HEK293 (cell line): ENCODE results near the gene OR1J4.

Experiments used
- CTCF ChIA-PET: fragments of 350-600 bp; formaldehyde crosslinking; extraction: SDS; loops from one replicate; lab custom pipeline; 2021; ENCODE audit warnings: antibody characterized with exemption; lab: Yijun Ruan, JAX
- POLR2A ChIA-PET: fragments of 300-600 bp; formaldehyde crosslinking; extraction: SDS; loops from one replicate; lab custom pipeline; 2020; ENCODE audit warnings: antibody characterized with exemption, inconsistent platforms; lab: Yijun Ruan, JAX
- H3K27ac ChIP-seq: fragments of 200-500 bp; sonication (Bioruptor generic); 2 replicates; pipeline ENCODE4 v1.5.1; 2014; ENCODE audit warnings: low read depth, low read length, control low read depth, inconsistent platforms; ENCODE audit errors: extremely low read depth
- H3K36me3 ChIP-seq, 2 experiments: fragments of 200-500 bp in 1 of 2; sonication (Bioruptor generic) in 1 of 2; 1 replicate in 1 of 2; 2 replicates in 1 of 2; pipeline ENCODE4 v1.5.1; 2014 to 2017; ENCODE audit warnings: inconsistent platforms in 2 of 2, low read length in 2 of 2; ENCODE audit not compliant: control insufficient read depth in 2 of 2, insufficient read depth in 1 of 2
- H3K4me1 ChIP-seq: fragments of 200-500 bp; sonication (Bioruptor generic); 2 replicates; pipeline ENCODE4 v1.5.1; 2014; ENCODE audit warnings: mild to moderate bottlenecking, low read length, inconsistent platforms; ENCODE audit not compliant: control insufficient read depth, insufficient read depth
- H3K4me3 ChIP-seq: 2 replicates; pipeline ENCODE4 v1.5.1; 2011; ENCODE audit warnings: low read depth, mild to moderate bottlenecking, control low read depth, low read length, moderate library complexity
- H3K9me3 ChIP-seq: fragments of 200-500 bp; sonication (Bioruptor generic); 2 replicates; pipeline ENCODE4 v1.5.1; 2014; ENCODE audit warnings: low read depth, low read length, inconsistent platforms; ENCODE audit not compliant: control insufficient read depth, insufficient read depth
- BCL11B ChIP-seq: fragments of 450-650 bp; formaldehyde crosslinking; IDR thresholded peaks from 2 replicates; pipeline ENCODE4 v1.5.1; 2016; ENCODE audit warnings: low read depth, missing biosample characterization, missing genetic modification characterization
- MZF1 ChIP-seq: fragments of 450-650 bp; formaldehyde crosslinking; IDR thresholded peaks from 2 replicates; pipeline ENCODE4 v1.5.1; 2017; ENCODE audit warnings: missing biosample characterization, missing genetic modification characterization, borderline replicate concordance
- PRDM1 ChIP-seq: fragments of 450-650 bp; formaldehyde crosslinking; IDR thresholded peaks from 2 replicates; pipeline ENCODE4; 2016; ENCODE audit warnings: missing biosample characterization, missing genetic modification characterization
- SCRT1 ChIP-seq: fragments of 450-650 bp; formaldehyde crosslinking; IDR thresholded peaks from 2 replicates; pipeline ENCODE4 v1.5.1; 2016; ENCODE audit warnings: missing biosample characterization, missing genetic modification characterization, borderline replicate concordance
- TCF7L2 ChIP-seq: IDR thresholded peaks from 2 replicates; pipeline ENCODE4 v1.6.1; 2011; ENCODE audit warnings: low read depth, mild to moderate bottlenecking, inconsistent platforms, low read length, moderate library complexity, borderline replicate concordance
- ZNF155 ChIP-seq: fragments of 450-650 bp; formaldehyde crosslinking; IDR thresholded peaks from 2 replicates; pipeline ENCODE4 v1.5.1; 2016; ENCODE audit warnings: missing biosample characterization, missing genetic modification characterization
- ZNF19 ChIP-seq: fragments of 450-650 bp; formaldehyde crosslinking; IDR thresholded peaks from 2 replicates; pipeline ENCODE4; 2016; ENCODE audit warnings: missing biosample characterization, missing genetic modification characterization, low read depth
- ZNF266 ChIP-seq: fragments of 450-650 bp; formaldehyde crosslinking; IDR thresholded peaks from 2 replicates; pipeline ENCODE4 v1.5.1; 2016; ENCODE audit warnings: missing biosample characterization, missing genetic modification characterization, low read depth
- ZNF335 ChIP-seq: fragments of 450-650 bp; formaldehyde crosslinking; conservative IDR thresholded peaks from 2 replicates; pipeline ENCODE4 v1.5.1; 2016; ENCODE audit warnings: missing biosample characterization, missing genetic modification characterization
- ZNF341 ChIP-seq: fragments of 450-650 bp; formaldehyde crosslinking; IDR thresholded peaks from 2 replicates; pipeline ENCODE4; 2016; ENCODE audit warnings: low read depth, missing biosample characterization, missing genetic modification characterization
- ZNF585B ChIP-seq: fragments of 450-650 bp; formaldehyde crosslinking; IDR thresholded peaks from 2 replicates; pipeline ENCODE4 v1.5.1; 2016; ENCODE audit warnings: missing biosample characterization, missing genetic modification characterization
- ZNF776 ChIP-seq: fragments of 450-650 bp; formaldehyde crosslinking; IDR thresholded peaks from 2 replicates; pipeline ENCODE4 v1.5.0; 2017; ENCODE audit warnings: missing biosample characterization, missing genetic modification characterization, borderline replicate concordance
- TF ChIP-seq, protein P1 (sequence below): fragments of 450-650 bp; formaldehyde crosslinking; IDR thresholded peaks from 2 replicates; pipeline ENCODE4 v1.5.1; 2016; ENCODE audit warnings: missing biosample characterization, missing genetic modification characterization
- TF ChIP-seq, protein P2 (sequence below): fragments of 450-650 bp; IDR thresholded peaks from 2 replicates; pipeline ENCODE4 v1.5.1; 2018; ENCODE audit warnings: missing biosample characterization, missing genetic modification characterization
- TF ChIP-seq, protein P3 (sequence below): fragments of 450-650 bp; formaldehyde crosslinking; IDR thresholded peaks from 2 replicates; pipeline ENCODE4 v1.5.1; 2016; ENCODE audit warnings: missing biosample characterization, missing genetic modification characterization
- TF ChIP-seq, protein P4 (sequence below): fragments of 450-650 bp; formaldehyde crosslinking; IDR thresholded peaks from 2 replicates; pipeline ENCODE4 v1.5.1; 2016; ENCODE audit warnings: missing biosample characterization, missing genetic modification characterization

Gene OR1J4

DNA sequence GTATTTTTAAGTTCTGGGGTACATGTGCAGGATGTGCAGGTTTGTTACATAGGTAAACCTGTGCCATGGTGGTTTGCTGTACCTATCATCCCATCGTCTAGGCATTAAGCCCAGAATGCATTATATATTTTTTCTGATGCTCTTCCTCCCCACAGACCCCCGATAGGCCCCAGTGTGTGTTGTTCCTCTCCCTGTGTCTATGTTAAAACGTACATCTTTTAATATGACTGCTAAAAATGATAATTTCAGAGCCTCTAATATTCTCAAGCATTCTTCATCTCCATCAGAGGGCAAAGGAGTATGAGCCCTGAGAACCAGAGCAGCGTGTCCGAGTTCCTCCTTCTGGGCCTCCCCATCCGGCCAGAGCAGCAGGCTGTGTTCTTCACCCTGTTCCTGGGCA, 8.4 kb upstream of the OR1J4 start, which contains the start of gene OR1J2:
TSS of gene OR1J2 (plus strand) at position 301 of the 400 bp plus-strand sequence. CDS start at position 301, 0 bp downstream.
- ChIA-PET POLR2A (no interaction called here), CTCF (interaction anchor here (0.9 kb wide), 1 partner anchor 12 kb away, joined by 3 read pairs; no protein-coding TSS in a partner anchor)
- Histone ChIP-seq H3K4me1 (no peaks in the 10 kb centered on the region), H3K4me3 (no peak within 1 kb of the TSS), H3K36me3 (no peaks in the 10 kb centered on the region), H3K27ac (no peak within 1 kb of the TSS), H3K9me3 (no peaks in the 10 kb centered on the region)
- TF ChIP-seq, protein P1, sequence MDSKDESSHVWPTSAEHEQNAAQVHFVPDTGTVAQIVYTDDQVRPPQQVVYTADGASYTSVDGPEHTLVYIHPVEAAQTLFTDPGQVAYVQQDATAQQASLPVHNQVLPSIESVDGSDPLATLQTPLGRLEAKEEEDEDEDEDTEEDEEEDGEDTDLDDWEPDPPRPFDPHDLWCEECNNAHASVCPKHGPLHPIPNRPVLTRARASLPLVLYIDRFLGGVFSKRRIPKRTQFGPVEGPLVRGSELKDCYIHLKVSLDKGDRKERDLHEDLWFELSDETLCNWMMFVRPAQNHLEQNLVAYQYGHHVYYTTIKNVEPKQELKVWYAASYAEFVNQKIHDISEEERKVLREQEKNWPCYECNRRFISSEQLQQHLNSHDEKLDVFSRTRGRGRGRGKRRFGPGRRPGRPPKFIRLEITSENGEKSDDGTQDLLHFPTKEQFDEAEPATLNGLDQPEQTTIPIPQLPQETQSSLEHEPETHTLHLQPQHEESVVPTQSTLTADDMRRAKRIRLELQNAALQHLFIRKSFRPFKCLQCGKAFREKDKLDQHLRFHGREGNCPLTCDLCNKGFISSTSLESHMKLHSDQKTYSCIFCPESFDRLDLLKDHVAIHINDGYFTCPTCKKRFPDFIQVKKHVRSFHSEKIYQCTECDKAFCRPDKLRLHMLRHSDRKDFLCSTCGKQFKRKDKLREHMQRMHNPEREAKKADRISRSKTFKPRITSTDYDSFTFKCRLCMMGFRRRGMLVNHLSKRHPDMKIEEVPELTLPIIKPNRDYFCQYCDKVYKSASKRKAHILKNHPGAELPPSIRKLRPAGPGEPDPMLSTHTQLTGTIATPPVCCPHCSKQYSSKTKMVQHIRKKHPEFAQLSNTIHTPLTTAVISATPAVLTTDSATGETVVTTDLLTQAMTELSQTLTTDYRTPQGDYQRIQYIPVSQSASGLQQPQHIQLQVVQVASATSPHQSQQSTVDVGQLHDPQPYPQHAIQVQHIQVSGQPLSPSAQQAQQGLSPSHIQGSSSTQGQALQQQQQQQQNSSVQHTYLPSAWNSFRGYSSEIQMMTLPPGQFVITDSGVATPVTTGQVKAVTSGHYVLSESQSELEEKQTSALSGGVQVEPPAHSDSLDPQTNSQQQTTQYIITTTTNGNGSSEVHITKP (tag by site-specific recombination) = no peak

DNA sequence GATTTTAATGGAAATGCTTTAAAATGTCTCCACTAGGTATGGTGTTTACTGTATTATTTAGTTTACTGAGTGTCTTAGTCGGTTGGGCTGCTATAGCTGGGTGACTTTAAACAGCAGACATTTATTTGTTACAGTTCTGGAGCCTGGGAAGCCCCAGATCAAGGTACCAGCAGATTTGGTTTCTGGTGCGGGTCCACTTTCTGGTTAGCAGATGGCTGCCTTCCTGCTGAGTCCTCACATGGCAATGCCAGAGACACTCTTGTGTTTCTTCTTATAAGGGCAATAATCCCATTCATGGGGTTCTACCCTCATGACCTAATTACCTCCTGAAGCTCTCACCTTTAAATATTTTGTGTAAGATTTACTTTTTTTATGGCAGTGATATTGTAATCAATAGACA, 715 bp upstream of the OR1J4 start:
- POLR2A ChIA-PET = no interaction called here
- Histone ChIP-seq H3K4me1 (no peaks in the 10 kb centered on the region), H3K4me3 (no peak overlapping the region), H3K27ac (no peak overlapping the region), H3K36me3 (no peaks in the 10 kb centered on the region), H3K9me3 (no peaks in the 10 kb centered on the region)
- TF ChIP-seq ZNF585B (tag by site-specific recombination) (no peak), PRDM1 (tag by site-specific recombination) (no peak), ZNF266 (tag by site-specific recombination) (no peak), ZNF341 (no peak), ZNF155 (tag by site-specific recombination) (no peak), ZNF19 (no peak), ZNF776 (tag by site-specific recombination) (no peak), BCL11B (no peak), TCF7L2 (no peak), MZF1 (tag by site-specific recombination) (no peak), SCRT1 (tag by site-specific recombination) (no peak), ZNF335 (tag by site-specific recombination) (no peak)
- TF ChIP-seq, protein P2, sequence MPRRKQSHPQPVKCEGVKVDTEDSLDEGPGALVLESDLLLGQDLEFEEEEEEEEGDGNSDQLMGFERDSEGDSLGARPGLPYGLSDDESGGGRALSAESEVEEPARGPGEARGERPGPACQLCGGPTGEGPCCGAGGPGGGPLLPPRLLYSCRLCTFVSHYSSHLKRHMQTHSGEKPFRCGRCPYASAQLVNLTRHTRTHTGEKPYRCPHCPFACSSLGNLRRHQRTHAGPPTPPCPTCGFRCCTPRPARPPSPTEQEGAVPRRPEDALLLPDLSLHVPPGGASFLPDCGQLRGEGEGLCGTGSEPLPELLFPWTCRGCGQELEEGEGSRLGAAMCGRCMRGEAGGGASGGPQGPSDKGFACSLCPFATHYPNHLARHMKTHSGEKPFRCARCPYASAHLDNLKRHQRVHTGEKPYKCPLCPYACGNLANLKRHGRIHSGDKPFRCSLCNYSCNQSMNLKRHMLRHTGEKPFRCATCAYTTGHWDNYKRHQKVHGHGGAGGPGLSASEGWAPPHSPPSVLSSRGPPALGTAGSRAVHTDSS (tag by site-specific recombination) = no peak
- TF ChIP-seq, protein P3, sequence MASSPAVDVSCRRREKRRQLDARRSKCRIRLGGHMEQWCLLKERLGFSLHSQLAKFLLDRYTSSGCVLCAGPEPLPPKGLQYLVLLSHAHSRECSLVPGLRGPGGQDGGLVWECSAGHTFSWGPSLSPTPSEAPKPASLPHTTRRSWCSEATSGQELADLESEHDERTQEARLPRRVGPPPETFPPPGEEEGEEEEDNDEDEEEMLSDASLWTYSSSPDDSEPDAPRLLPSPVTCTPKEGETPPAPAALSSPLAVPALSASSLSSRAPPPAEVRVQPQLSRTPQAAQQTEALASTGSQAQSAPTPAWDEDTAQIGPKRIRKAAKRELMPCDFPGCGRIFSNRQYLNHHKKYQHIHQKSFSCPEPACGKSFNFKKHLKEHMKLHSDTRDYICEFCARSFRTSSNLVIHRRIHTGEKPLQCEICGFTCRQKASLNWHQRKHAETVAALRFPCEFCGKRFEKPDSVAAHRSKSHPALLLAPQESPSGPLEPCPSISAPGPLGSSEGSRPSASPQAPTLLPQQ (tag by site-specific recombination) = no peak
- TF ChIP-seq, protein P4, sequence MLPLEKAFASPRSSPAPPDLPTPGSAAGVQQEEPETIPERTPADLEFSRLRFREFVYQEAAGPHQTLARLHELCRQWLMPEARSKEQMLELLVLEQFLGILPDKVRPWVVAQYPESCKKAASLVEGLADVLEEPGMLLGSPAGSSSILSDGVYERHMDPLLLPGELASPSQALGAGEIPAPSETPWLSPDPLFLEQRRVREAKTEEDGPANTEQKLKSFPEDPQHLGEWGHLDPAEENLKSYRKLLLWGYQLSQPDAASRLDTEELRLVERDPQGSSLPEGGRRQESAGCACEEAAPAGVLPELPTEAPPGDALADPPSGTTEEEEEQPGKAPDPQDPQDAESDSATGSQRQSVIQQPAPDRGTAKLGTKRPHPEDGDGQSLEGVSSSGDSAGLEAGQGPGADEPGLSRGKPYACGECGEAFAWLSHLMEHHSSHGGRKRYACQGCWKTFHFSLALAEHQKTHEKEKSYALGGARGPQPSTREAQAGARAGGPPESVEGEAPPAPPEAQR (tag by site-specific recombination) = no peak
- CTCF ChIA-PET = interaction anchor here (1.4 kb wide), 1 partner anchor 395 kb away, joined by 3 read pairs; no protein-coding TSS in a partner anchor
